ENCODE measurements around the gene UQCRQ.
A peak's percentile ranks its signal among the peaks of the same experiment; 100 is the strongest.

The UQCRQ gene

GRCh38 chr5:132872788-132873118, 6.3 kb downstream of the UQCRQ start:
- no peak for DNase-seq

DNA sequence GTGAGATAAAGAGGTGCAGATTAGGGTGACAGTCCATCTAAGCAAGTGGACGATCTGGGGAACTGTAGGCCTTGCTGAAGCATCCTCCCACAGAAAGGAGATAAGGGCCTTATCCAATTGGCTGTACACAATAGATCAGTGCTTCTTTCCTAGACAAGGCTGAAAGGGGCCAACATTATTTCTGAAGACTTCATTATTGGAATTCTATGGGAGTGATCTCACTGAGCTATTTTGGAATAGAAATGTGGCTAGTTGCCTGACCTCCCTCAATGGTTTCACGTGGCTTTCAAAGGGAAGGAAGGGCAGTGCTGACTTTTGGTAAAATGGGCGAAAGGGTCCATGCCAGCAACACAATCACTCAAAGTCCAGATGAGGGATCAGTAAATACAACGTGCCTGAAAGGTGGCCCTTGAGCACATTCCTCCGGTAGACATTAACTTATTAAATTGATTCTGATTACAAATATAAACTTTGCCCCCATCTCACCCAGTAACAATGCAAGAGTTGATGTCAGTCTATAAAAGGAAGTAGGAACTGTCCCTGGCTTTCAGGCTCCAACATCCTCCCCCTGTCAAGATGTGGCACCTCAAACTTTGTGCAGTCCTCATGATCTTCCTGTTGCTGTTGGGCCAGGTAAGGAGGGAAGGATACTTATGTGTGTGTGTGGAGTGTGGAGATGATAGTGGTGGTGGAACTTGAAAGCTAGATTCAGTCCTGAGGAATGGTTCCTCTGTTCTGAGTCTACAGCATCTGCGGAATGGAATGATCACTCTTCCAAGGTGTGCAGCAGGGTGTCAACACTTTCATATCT, 6.9 kb downstream of the UQCRQ start, which contains the start of gene LEAP2:
Gene LEAP2, plus strand, starts transcription at position 550 of the 811 bp plus-strand sequence. Its CDS starts 27 bp downstream, at position 577.
- DNase-seq = no peak

DNA sequence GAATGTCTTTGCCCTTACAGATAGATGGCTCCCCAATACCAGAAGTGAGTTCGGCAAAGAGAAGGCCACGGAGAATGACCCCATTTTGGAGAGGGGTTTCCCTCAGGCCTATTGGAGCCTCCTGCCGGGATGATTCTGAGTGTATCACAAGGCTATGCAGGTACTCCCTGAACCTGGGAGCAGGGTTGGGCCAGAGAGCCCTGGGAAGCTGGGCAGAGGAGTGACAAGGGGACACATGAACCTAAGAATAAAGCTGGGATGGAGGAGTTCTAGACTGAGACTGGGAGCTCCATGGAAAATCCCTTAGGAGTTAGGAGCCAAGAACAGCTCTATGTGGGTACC, 7.5 kb downstream of the UQCRQ start:
- DNase-seq = no peak

- no peak for DNase-seq
These were observed 9.7 kb downstream of the UQCRQ start for GRCh38 chr5:132876020-132876759.

DNA sequence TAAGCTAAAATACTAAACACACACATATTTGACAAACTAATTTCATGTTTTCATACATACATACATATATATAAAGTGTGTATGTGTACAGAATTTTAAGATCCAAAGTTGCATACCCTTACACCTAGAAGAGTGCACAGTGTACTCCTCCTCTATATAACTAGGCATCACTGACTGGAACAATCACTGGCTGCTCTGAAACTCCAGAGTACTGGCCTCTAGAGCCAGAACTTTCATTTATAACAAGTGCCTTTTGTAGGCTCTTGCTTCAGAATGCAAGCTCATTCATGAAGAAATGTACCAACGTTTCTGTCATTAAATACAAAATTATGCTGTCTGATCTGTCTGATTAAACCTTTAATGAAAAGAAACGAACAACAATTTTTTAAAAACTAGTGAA, 11.0 kb downstream of the UQCRQ start:
- DNase-seq = no peak

- DNase-seq = peak in 2 of 3 experiments; percentile 5 to 78
These were observed 11.5 kb downstream of the UQCRQ start for GRCh38 chr5:132877938-132878337.

GRCh38 chr5:132883261-132883834, 16.9 kb downstream of the UQCRQ start:
- DNase-seq = peak in 2 of 3 experiments; percentile 20 to 57

DNA sequence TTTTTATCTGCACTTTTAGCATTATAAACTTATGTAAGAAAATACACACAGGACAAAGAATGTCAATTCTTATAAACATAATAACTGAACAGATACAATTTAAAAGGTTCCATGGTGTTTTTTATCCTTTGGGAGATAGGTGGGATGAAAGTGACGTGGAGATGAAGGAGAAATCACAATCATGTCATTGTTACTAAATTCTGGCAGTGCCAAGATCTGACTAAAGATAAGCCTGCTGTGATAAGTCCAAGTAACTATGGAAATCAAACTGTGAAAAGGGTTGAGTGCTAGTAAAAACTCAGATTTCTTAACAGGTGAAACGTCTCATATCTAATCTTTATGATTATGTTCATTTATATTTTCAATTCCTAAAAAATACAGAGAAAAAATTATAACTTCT, 18.1 kb downstream of the UQCRQ start:
- DNase-seq = no peak

GRCh38 chr5:132886064-132886823, 19.8 kb downstream of the UQCRQ start:
- no peak for DNase-seq

DNA sequence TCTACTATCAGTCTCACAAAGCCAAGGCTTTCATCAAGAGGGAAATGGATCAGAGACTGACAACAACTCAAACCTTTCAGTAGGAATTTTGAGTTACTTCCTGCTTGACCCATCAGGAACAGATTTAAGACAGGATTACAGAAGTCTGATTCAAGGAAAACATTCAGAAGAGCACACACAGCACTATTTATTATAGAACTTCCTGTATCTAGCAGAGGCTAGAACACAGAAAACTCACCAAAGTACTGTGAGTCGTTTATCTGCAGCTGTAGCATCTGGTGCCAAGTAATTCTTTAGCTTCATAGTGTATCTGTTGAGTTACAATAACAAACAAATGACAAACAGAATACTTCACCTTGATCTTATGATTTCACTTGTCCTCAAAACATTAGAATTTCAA, 20.8 kb downstream of the UQCRQ start:
- DNase-seq = no peak

GRCh38 chr5:132889501-132889900, 23.1 kb downstream of the UQCRQ start:
- no peak for DNase-seq

DNA sequence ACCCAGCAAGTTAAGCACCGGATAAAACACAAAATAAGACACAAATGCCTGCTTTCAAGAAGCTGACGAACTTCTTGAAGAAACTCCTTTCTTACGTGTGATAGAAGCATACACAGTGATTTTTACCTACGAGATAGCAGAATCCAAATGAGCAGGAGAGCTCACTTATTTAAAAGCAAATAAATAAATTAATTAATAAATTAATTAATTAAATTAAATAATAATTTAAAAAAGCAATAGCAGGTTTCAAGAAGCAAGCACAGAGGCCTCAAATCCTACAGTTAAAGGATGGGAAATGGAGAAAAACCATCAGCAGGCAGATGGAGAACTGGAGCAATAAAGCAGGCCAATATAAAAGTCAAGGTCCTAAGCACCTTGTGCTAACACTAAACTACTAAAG, 24.4 kb downstream of the UQCRQ start:
- DNase-seq = no peak

DNA sequence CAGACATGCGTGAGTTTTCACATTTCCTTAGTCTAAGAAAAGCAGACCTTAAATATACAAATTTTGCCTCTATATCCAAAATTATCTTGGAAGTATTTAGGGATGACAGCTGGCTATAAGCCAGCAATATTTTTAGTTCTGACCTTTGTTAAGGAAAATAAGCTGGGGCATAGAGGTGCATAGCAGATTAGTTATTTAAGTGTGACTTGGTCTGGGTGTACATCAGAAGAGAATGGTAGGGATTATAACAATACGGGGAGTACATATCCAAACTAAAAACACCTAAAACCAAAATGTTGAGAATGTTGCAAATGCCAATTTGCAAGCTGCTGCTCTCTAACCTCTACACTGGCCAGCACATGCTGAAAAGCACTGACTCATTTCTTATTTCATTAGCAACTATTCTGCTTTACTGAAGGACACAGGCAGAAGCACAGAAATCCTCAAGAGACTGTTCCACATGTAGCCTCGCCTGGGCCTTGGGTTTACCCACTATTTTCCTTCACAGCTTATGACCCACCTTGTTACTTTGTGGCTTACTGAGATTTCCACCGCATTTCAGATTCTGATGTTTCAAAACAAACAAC, 29.4 kb downstream of the UQCRQ start:
- no peak for DNase-seq

GRCh38 chr5:132896685-132897084, 30.2 kb downstream of the UQCRQ start:
- no peak for DNase-seq

DNA sequence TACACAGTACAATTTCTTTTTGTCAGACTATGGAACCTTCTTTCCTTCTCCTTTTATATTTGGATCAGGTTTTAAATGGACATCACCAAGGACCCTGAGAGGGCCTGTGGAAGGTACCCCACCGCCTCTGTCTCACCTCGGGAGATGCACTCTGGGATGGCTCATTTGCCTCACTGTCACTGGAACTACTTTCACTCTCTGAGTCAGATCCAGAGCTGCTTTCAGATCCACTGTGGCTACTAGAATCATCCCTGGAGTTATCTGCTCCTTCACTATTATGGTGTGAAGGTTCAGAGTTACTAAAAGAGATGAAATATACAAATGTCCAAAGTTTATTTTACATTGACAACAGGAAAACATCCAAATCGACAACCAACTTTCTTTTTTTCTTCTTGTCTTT, 31.7 kb downstream of the UQCRQ start:
- no peak for DNase-seq

- DNase-seq = peak in 2 of 3 experiments; percentile 0 to 16
These were observed 34.6 kb downstream of the UQCRQ start for GRCh38 chr5:132901036-132901435.

DNA sequence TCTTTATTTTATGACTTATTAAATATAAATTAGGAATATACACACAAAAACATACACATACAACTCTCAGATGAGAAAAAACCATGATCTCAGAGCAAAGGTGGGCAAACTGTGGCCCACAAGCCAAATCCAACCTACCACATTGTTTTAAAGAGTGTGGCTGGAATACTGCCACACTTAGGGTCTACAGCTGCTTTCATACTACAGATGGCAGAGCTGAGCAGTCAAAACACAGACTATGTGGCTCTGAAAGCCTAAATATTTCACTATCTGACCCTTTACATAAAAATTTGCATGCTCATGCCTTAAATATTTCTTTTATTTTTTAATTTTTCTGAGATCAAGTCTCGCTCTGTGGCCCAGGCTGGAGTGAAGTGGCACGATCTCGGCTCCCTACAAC, 35.3 kb downstream of the UQCRQ start:
- no peak for DNase-seq

DNA sequence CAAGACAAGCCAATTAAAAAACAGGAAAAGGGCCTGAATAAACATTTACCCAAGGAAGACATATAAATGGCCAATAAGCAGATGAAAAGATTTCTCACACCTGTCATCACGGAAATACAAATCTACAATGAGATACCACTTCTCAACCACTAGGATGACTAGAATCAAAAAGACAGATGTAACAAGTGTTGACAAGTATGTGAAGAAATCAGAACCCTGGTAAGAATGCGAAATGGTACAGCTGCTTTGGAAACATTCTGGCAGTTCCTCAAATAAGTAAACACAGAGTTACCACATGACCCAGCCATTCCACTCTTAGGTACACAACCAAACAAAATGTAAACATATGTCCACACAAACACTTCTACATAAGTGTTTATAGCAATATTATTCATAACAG, 39.5 kb downstream of the UQCRQ start:
- peak in 1 of 3 experiments; percentile 18 for DNase-seq

DNA sequence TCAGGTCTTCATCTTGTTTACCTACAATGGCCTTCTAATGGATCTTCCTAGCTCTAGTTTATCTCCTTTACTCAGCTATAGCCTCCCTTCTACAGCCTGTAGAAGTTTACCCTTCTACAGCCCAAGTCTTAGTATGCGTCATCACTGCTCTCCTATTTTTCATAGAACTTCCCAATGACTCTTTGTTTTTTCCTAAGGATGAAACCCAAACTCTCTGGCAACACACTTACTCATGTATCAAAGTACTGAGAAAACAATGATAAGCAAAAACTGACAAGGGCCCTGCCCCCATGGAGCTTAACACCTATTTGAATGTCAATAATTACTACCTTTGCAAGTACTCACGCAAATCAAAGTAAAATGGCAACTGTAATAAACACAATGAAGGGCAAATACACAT, 40.7 kb downstream of the UQCRQ start:
- peak in 2 of 3 experiments; percentile 4 to 44 for DNase-seq

DNA sequence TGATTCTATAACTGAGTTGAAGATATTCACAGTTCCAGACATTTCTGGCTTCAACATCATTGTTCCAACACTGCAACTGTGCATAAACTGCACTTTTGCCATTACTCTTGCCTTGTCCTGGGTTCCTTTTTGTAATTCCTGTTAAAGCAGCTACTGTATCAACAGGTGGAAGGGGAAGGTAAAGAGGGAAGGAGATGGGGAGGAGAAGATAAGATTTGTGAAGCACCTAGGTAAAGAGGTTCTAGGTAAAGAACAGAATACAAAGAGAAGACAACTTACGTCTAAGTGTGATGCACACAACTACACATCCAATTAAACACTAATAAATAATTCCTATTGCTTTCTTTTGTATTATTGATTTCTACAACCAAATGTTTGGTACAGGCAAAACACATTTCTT, 43.3 kb downstream of the UQCRQ start:
- DNase-seq = no peak

- DNase-seq = no peak
These were observed 49.2 kb downstream of the UQCRQ start for GRCh38 chr5:132915681-132916080.

GRCh38 chr5:132916086-132916485, 49.6 kb downstream of the UQCRQ start:
- DNase-seq = no peak

Data from NCI-H1417 (cell line).